ENCODE measurements around the gene FBXL13. TPM values are rescaled to one million over a fixed set of nuclear protein-coding genes. Genes with fewer than 3 reads are reported as not detected.

Gene FBXL13
- total RNA-seq, 1 donor from 2014 or later: 0.98 TPM

DNA sequence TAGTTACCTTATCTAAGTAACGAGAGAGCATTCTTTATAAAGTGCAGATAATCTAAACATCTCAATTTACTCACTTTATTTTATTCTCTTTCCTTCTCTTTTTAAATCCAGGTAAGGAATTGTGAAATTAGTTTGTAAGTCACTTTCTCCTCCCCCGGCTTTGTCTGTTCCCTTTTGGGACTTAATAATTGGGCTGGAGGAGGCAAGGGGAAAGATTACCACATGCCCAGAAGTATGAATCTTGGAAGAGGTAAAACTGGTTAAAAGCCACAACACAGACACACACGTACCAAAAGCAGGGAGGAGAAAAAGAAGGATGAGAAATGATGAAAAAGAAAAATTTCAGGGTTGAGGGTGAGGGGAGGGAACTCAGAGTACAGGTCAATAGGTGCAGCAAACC is 225.1 kb downstream of the FBXL13 start:
- H3K27ac ChIP-seq: peak overlapping the region; percentile 51
- intact Hi-C loops (cut with DNase I): no loop called here

DNA sequence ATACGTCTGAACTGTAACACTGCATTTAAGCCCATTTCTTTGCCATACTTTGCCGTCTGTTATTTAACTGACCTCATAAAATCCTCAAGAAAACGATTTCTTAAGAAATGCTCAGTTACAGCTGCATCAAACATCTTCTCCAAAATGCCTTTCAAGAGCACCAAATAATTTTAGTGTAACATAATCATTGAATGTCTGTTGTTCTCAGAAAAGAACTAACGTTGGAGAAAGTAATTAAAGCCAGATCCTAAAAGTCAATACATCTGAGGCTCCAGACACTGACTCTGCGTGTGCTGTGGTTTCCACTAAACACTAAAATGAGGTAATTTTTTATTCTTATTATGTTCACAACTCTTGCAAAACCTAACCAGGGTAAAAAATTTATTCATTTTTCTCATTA is 225.5 kb downstream of the FBXL13 start:
- Histone ChIP-seq H3K36me3 (no peaks in the 10 kb centered on the region), H3K27ac (peak overlapping the region; percentile 51), H3K4me1 (peaks cover 5% of the 10 kb centered on the region), H3K9me3 (no peaks in the 10 kb centered on the region), H3K4me3 (no peak overlapping the region), H3K27me3 (no peaks in the 10 kb centered on the region)
- intact Hi-C loops (cut with DNase I): no loop called here
- TF ChIP-seq, protein P1, sequence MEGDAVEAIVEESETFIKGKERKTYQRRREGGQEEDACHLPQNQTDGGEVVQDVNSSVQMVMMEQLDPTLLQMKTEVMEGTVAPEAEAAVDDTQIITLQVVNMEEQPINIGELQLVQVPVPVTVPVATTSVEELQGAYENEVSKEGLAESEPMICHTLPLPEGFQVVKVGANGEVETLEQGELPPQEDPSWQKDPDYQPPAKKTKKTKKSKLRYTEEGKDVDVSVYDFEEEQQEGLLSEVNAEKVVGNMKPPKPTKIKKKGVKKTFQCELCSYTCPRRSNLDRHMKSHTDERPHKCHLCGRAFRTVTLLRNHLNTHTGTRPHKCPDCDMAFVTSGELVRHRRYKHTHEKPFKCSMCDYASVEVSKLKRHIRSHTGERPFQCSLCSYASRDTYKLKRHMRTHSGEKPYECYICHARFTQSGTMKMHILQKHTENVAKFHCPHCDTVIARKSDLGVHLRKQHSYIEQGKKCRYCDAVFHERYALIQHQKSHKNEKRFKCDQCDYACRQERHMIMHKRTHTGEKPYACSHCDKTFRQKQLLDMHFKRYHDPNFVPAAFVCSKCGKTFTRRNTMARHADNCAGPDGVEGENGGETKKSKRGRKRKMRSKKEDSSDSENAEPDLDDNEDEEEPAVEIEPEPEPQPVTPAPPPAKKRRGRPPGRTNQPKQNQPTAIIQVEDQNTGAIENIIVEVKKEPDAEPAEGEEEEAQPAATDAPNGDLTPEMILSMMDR (IDR thresholded peaks at IDR 0.05): no peak
- TF ChIP-seq POLR2AphosphoS5 (IDR thresholded peaks at IDR 0.05; ENCODE audit: insufficient read depth in 1 of 2, low read depth in 1 of 2): no peak
- TF ChIP-seq POLR2A (IDR thresholded peaks at IDR 0.05): no peak
- no peak for DNase-seq (ENCODE audit: extremely low spot score in 2 of 2)

More for the DNA sequence above, 225.1 kb downstream of the FBXL13 start:
- Histone ChIP-seq H3K27me3 (no peaks in the 10 kb centered on the region), H3K4me1 (peaks cover 5% of the 10 kb centered on the region), H3K36me3 (no peaks in the 10 kb centered on the region), H3K4me3 (no peak overlapping the region), H3K9me3 (no peaks in the 10 kb centered on the region)
- TF ChIP-seq, protein P1 (IDR thresholded peaks at IDR 0.05): no peak
- no peak for TF ChIP-seq POLR2AphosphoS5 (IDR thresholded peaks at IDR 0.05; ENCODE audit: insufficient read depth in 1 of 2, low read depth in 1 of 2)
- TF ChIP-seq POLR2A (IDR thresholded peaks at IDR 0.05): no peak
- no peak for DNase-seq (ENCODE audit: extremely low spot score in 2 of 2)

DNA sequence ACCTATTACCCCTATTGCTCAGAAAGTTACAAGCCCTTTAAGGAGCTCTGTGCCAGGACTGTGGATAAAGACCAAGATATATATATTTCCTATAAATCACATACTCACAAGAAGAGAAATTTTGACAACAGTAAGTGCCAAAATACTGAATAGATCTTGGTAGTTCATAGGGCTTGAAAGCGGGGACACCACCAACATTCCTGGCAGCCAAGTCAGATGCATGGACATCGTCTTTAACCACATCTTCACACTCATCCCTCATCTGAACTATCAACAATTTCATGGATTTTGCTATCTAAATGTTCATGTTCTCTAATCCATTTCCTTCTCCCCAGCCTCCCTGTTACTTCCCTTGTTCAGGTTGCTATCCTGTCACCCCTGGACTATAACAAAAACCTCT is 229.2 kb downstream of the FBXL13 start:
- Histone ChIP-seq H3K4me1 (peaks cover 10% of the 10 kb centered on the region), H3K4me3 (no peak overlapping the region), H3K27ac (no peak overlapping the region), H3K27me3 (no peaks in the 10 kb centered on the region), H3K36me3 (no peaks in the 10 kb centered on the region), H3K9me3 (no peaks in the 10 kb centered on the region)
- intact Hi-C loops (cut with DNase I): no loop called here
- DNase-seq (ENCODE audit: extremely low spot score in 2 of 2): no peak
- TF ChIP-seq POLR2AphosphoS5 (IDR thresholded peaks at IDR 0.05; ENCODE audit: insufficient read depth in 1 of 2, low read depth in 1 of 2) (no peak), POLR2A (IDR thresholded peaks at IDR 0.05) (no peak)
- TF ChIP-seq, protein P1 (IDR thresholded peaks at IDR 0.05): no peak

DNA sequence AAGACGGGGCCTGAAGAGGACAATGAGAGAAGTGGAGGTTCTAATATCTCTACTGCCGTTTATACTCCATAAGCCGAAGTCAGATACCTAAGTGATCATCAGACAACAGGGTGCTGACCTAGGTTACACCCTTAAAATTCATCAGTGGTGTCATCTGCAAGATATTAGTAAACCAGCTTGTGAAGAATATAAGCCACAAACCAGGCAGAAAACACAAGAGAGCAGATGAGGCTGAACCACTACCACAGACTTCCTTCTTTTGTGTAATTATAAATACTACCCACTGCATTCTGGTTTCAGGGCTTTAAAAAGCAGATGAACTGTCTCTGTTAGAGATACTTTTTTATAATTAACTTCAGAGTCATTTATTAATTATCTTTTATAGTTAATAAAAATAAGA is 230.7 kb downstream of the FBXL13 start:
- H3K36me3 ChIP-seq: no peaks in the 10 kb centered on the region
- DNase-seq (ENCODE audit: extremely low spot score in 2 of 2): no peak
- no peak overlapping the region for H3K4me3 ChIP-seq
- no peak for TF ChIP-seq POLR2A (IDR thresholded peaks at IDR 0.05)
- TF ChIP-seq, protein P1 (IDR thresholded peaks at IDR 0.05): no peak
- no peak for TF ChIP-seq POLR2AphosphoS5 (IDR thresholded peaks at IDR 0.05; ENCODE audit: insufficient read depth in 1 of 2, low read depth in 1 of 2)
- peaks cover 6% of the 10 kb centered on the region for H3K4me1 ChIP-seq
- H3K27ac ChIP-seq: no peak overlapping the region
- no peaks in the 10 kb centered on the region for H3K9me3 ChIP-seq
- no peaks in the 10 kb centered on the region for H3K27me3 ChIP-seq
- intact Hi-C loops (cut with DNase I): no loop called here

DNA sequence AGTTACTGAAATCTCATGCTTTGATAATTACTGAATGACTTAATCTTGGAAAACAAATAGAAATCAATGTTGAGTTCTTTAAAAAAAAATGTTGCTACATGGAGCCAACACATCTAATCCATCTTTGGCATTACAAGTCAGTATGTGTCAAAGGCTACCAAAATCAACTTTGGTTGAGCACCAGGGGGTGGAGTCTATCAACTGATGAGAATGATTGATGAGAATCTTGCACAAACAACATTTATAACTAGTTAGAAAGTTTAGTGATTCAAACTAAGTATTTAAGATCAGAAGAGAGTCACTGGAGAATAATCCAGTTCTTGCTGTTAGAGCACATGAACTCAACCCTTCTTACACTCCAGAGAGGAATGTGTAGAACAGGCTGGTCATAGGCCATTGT is 232.3 kb downstream of the FBXL13 start:
- Histone ChIP-seq H3K36me3 (no peaks in the 10 kb centered on the region), H3K9me3 (no peaks in the 10 kb centered on the region), H3K4me3 (no peak overlapping the region), H3K27ac (no peak overlapping the region), H3K4me1 (peaks cover 6% of the 10 kb centered on the region), H3K27me3 (no peaks in the 10 kb centered on the region)
- intact Hi-C loops (cut with DNase I): no loop called here
- TF ChIP-seq, protein P1 (IDR thresholded peaks at IDR 0.05): no peak
- TF ChIP-seq POLR2AphosphoS5 (IDR thresholded peaks at IDR 0.05; ENCODE audit: insufficient read depth in 1 of 2, low read depth in 1 of 2): no peak
- TF ChIP-seq POLR2A (IDR thresholded peaks at IDR 0.05): no peak
- no peak for DNase-seq (ENCODE audit: extremely low spot score in 2 of 2)

Measured in vagina (tissue), 2 donors.